ENCODE data around the gene KIF5B. TPM values are rescaled to one million over a fixed set of nuclear protein-coding genes. Genes with fewer than 3 reads are reported as not detected.
"Not testable (repeated sequence)": the region's sequence is repeated elsewhere in the genome, so short reads cannot be mapped to it uniquely, and the experiment has no call there.

Gene KIF5B
- total RNA-seq, 1 donor from 2014 or later = 105 TPM

DNA sequence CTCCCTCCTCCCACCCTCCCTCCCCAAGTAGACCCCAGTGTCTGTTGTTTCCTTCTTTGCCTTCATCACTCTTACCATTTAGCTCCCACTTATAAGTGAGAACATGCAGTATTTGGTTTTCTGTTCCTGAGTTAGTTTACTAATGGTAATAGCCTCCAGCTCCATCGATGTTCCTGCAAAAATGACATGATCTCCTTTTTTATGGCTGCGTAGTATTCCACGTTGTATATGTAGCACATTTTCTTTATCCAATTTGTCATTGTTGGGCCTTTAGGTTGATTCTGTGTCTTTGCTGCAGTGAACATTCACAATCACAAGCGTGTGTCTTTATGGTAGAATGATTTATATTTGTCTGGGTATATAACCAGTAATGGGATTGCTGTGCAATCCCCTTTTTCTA lies 75.8 kb downstream of the KIF5B start:
- no peaks in the 10 kb centered on the region for H3K4me1 Mint-ChIP-seq (ENCODE audit: low read depth, unreplicated experiment)
- H3K9me3 Mint-ChIP-seq (ENCODE audit: unreplicated experiment) = peaks cover 5% of the 10 kb centered on the region
- H3K4me3 Mint-ChIP-seq (ENCODE audit: unreplicated experiment) = no peak overlapping the region
- TF ChIP-seq, protein P1, sequence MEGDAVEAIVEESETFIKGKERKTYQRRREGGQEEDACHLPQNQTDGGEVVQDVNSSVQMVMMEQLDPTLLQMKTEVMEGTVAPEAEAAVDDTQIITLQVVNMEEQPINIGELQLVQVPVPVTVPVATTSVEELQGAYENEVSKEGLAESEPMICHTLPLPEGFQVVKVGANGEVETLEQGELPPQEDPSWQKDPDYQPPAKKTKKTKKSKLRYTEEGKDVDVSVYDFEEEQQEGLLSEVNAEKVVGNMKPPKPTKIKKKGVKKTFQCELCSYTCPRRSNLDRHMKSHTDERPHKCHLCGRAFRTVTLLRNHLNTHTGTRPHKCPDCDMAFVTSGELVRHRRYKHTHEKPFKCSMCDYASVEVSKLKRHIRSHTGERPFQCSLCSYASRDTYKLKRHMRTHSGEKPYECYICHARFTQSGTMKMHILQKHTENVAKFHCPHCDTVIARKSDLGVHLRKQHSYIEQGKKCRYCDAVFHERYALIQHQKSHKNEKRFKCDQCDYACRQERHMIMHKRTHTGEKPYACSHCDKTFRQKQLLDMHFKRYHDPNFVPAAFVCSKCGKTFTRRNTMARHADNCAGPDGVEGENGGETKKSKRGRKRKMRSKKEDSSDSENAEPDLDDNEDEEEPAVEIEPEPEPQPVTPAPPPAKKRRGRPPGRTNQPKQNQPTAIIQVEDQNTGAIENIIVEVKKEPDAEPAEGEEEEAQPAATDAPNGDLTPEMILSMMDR (IDR thresholded peaks at IDR 0.05; ENCODE audit: partially characterized antibody, unreplicated experiment) = no peak
- peaks cover 22% of the 10 kb centered on the region for H3K36me3 Mint-ChIP-seq (ENCODE audit: unreplicated experiment)
- DNase-seq = no peak
- peaks cover 2% of the 10 kb centered on the region for H3K27me3 Mint-ChIP-seq (ENCODE audit: unreplicated experiment)
- H3K27ac Mint-ChIP-seq (ENCODE audit: unreplicated experiment) = no peak overlapping the region

DNA sequence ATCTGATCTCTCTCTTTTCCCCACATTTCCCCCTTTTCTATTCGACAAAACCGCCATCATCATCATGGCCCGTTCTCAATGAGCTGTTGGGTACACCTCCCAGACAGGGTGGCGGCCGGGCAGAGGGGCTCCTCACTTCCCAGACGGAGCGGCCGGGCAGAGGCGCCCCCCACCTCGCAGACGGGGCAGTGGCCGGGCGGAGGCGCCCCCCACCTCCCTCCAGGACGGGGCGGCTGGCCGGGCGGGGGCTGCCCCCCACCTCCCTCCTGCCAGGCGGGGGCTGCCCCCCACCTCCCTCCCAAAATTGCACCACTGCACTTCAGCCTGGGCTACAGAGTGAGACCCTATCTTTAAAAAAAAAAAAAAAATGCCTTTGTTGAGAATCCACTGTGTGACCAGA lies 77.2 kb downstream of the KIF5B start:
- not testable (repeated sequence) for H3K4me1 Mint-ChIP-seq (ENCODE audit: low read depth, unreplicated experiment); H3K9me3 Mint-ChIP-seq (ENCODE audit: unreplicated experiment); DNase-seq; H3K27me3 Mint-ChIP-seq (ENCODE audit: unreplicated experiment); H3K4me3 Mint-ChIP-seq (ENCODE audit: unreplicated experiment); H3K27ac Mint-ChIP-seq (ENCODE audit: unreplicated experiment)
- peaks cover 22% of the 10 kb centered on the region for H3K36me3 Mint-ChIP-seq (ENCODE audit: unreplicated experiment)

DNA sequence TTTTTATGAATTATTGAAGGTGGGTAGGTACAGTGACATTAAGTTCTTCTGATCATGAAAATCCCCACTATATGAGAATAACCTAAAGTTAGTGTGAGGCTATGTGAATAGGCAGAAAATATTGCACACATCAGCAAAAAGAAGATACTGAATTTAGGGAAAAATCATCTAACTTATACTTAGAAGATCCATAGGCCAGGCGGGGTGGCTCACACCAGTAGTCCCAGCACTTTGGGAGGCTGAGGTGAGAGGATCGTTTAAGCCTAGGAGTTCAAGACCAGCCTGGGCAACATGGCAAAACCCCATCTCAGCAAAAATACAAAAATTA lies 78.1 kb downstream of the KIF5B start:
- Mint-ChIP-seq H3K4me3 (ENCODE audit: unreplicated experiment) (no peak overlapping the region), H3K9me3 (ENCODE audit: unreplicated experiment) (peaks cover 5% of the 10 kb centered on the region), H3K36me3 (ENCODE audit: unreplicated experiment) (peaks cover 22% of the 10 kb centered on the region), H3K27me3 (ENCODE audit: unreplicated experiment) (peaks cover 2% of the 10 kb centered on the region), H3K4me1 (ENCODE audit: low read depth, unreplicated experiment) (no peaks in the 10 kb centered on the region), H3K27ac (ENCODE audit: unreplicated experiment) (no peak overlapping the region)
- TF ChIP-seq, protein P1 (IDR thresholded peaks at IDR 0.05; ENCODE audit: partially characterized antibody, unreplicated experiment) = no peak
- DNase-seq = no peak

DNA sequence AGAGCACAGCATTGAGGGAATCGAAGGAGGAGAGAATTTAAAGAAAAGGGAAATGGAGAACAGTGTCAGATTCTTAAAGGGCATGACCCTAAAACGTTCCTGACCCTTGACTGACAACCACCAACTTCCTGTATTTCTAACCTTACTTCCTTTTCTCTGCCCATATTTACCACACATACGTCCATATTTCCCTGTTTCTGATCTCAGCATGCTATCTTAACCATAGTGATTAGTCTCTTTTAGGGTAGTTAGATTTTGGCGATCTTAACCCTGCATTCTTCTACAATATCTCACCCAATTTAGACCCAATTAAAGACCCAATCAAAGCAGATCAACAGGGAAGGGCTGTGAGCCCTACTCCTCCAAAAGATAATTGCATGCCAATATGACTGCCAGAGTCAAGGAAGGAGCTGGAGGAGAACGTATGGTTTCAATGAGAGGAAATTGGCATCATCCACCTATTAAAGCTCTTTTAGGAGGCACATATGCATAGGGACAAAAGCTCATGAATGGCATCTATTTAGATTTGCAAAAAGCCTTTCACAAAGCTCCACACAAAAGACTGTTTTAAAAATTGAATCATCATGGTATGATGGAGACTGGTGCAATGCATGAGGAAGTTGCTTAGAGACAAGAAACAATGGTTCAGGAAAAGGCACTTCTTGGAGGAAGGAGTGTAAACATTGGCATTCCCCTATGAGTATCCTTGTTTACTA lies 78.6 kb downstream of the KIF5B start:
- TF ChIP-seq, protein P1 (IDR thresholded peaks at IDR 0.05; ENCODE audit: partially characterized antibody, unreplicated experiment) = no peak
- H3K4me1 Mint-ChIP-seq (ENCODE audit: low read depth, unreplicated experiment) = no peaks in the 10 kb centered on the region
- no peak overlapping the region for H3K27ac Mint-ChIP-seq (ENCODE audit: unreplicated experiment)
- DNase-seq = no peak
- peaks cover 5% of the 10 kb centered on the region for H3K9me3 Mint-ChIP-seq (ENCODE audit: unreplicated experiment)
- H3K4me3 Mint-ChIP-seq (ENCODE audit: unreplicated experiment) = no peak overlapping the region
- peaks cover 22% of the 10 kb centered on the region for H3K36me3 Mint-ChIP-seq (ENCODE audit: unreplicated experiment)
- peaks cover 2% of the 10 kb centered on the region for H3K27me3 Mint-ChIP-seq (ENCODE audit: unreplicated experiment)

DNA sequence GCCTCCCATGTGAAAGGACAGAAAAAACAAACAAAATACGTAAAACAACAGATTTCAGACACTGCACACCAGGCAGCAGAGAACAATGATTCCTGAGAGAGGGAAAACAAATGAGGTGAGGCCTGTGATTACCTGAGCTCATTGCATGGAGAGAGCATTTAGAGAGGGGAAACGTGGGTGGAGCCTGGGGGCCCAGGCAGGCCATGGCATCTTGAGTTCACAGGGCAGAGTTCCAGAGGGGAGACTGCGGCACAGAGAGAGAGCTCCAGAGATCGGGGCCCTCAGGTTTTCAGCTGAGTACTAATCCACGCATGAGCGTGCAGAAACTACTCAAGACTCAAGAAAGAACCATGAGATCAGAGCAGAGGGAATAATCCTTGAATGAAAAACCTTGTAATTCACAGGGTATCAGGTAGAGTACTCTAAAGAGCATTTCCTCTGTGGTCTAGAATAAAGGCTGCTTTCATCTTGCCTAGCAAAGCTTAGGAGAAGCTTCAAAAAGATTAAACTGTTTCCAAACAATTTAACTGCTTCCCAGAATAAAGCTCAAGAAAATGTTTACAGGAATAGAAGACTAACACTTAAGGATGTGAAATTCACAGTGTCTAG lies 81.0 kb downstream of the KIF5B start:
- Mint-ChIP-seq H3K9me3 (ENCODE audit: unreplicated experiment) (peaks cover 2% of the 10 kb centered on the region), H3K27me3 (ENCODE audit: unreplicated experiment) (no peaks in the 10 kb centered on the region), H3K27ac (ENCODE audit: unreplicated experiment) (no peak overlapping the region), H3K36me3 (ENCODE audit: unreplicated experiment) (peaks cover 15% of the 10 kb centered on the region), H3K4me3 (ENCODE audit: unreplicated experiment) (no peak overlapping the region), H3K4me1 (ENCODE audit: low read depth, unreplicated experiment) (no peaks in the 10 kb centered on the region)
- DNase-seq = no peak
- TF ChIP-seq, protein P1 (IDR thresholded peaks at IDR 0.05; ENCODE audit: partially characterized antibody, unreplicated experiment) = no peak
